ENCODE data around the gene AFF2.

AFF2 gene

GRCh38 chrX:148909758-148910157 is 409.3 kb downstream of the AFF2 start:
- Histone ChIP-seq H3K4me3 (ENCODE audit: severe bottlenecking) (no peak overlapping the region), H3K9me3 (ENCODE audit: severe bottlenecking) (no peaks in the 10 kb centered on the region), H3K36me3 (ENCODE audit: low read depth) (no peaks in the 10 kb centered on the region), H3K27ac (ENCODE audit: poor library complexity, severe bottlenecking) (no peak overlapping the region), H3K27me3 (ENCODE audit: insufficient read depth, poor library complexity, severe bottlenecking) (no peaks in the 10 kb centered on the region), H3K4me1 (ENCODE audit: insufficient read depth, poor library complexity, severe bottlenecking) (no peaks in the 10 kb centered on the region)
- no peak for TF ChIP-seq CTCF (IDR thresholded peaks at IDR 0.05; ENCODE audit: poor library complexity, severe bottlenecking)
- no peak for DNase-seq (ENCODE audit: low spot score)
- no peak for ATAC-seq (ENCODE audit: low read depth)

- ATAC-seq (ENCODE audit: low read depth) (no peak), DNase-seq (ENCODE audit: low spot score) (no peak)
- TF ChIP-seq CTCF (IDR thresholded peaks at IDR 0.05; ENCODE audit: poor library complexity, severe bottlenecking), result no peak
- no peak overlapping the region for H3K4me3 ChIP-seq (ENCODE audit: severe bottlenecking)
- H3K4me1 ChIP-seq (ENCODE audit: insufficient read depth, poor library complexity, severe bottlenecking), result no peaks in the 10 kb centered on the region
- no peak overlapping the region for H3K27ac ChIP-seq (ENCODE audit: poor library complexity, severe bottlenecking)
- H3K9me3 ChIP-seq (ENCODE audit: severe bottlenecking), result no peaks in the 10 kb centered on the region
- H3K36me3 ChIP-seq (ENCODE audit: low read depth), result no peaks in the 10 kb centered on the region
- H3K27me3 ChIP-seq (ENCODE audit: insufficient read depth, poor library complexity, severe bottlenecking), result no peaks in the 10 kb centered on the region
Measured at GRCh38 chrX:148913971-148914370, 413.6 kb downstream of the AFF2 start.

GRCh38 chrX:148914783-148915182 is 414.4 kb downstream of the AFF2 start:
- DNase-seq (ENCODE audit: low spot score), result no peak
- H3K36me3 ChIP-seq (ENCODE audit: low read depth), result no peaks in the 10 kb centered on the region

GRCh38 chrX:148915474-148915873 is 415.1 kb downstream of the AFF2 start:
- DNase-seq (ENCODE audit: low spot score), result no peak
- ATAC-seq (ENCODE audit: low read depth), result no peak

More at GRCh38 chrX:148914783-148915182, 414.4 kb downstream of the AFF2 start:
- no peaks in the 10 kb centered on the region for H3K4me1 ChIP-seq (ENCODE audit: insufficient read depth, poor library complexity, severe bottlenecking)
- no peaks in the 10 kb centered on the region for H3K9me3 ChIP-seq (ENCODE audit: severe bottlenecking)
- ATAC-seq (ENCODE audit: low read depth), result no peak
- no peak for TF ChIP-seq CTCF (IDR thresholded peaks at IDR 0.05; ENCODE audit: poor library complexity, severe bottlenecking)
- no peak overlapping the region for H3K27ac ChIP-seq (ENCODE audit: poor library complexity, severe bottlenecking)
- no peaks in the 10 kb centered on the region for H3K27me3 ChIP-seq (ENCODE audit: insufficient read depth, poor library complexity, severe bottlenecking)
- H3K4me3 ChIP-seq (ENCODE audit: severe bottlenecking), result no peak overlapping the region

More at GRCh38 chrX:148915474-148915873, 415.1 kb downstream of the AFF2 start:
- Histone ChIP-seq H3K4me3 (ENCODE audit: severe bottlenecking) (no peak overlapping the region), H3K27ac (ENCODE audit: poor library complexity, severe bottlenecking) (no peak overlapping the region), H3K4me1 (ENCODE audit: insufficient read depth, poor library complexity, severe bottlenecking) (no peaks in the 10 kb centered on the region), H3K9me3 (ENCODE audit: severe bottlenecking) (no peaks in the 10 kb centered on the region), H3K27me3 (ENCODE audit: insufficient read depth, poor library complexity, severe bottlenecking) (no peaks in the 10 kb centered on the region), H3K36me3 (ENCODE audit: low read depth) (no peaks in the 10 kb centered on the region)
- no peak for TF ChIP-seq CTCF (IDR thresholded peaks at IDR 0.05; ENCODE audit: poor library complexity, severe bottlenecking)

All from RWPE2 (cell line).